Lung microvascular endothelial cell (primary cell): ENCODE data around the gene MYRFL. TPM values are rescaled to one million over a fixed set of nuclear protein-coding genes. Genes with fewer than 3 reads are reported as not detected.

ENCODE experiments used
- DNase-seq, 2 donors: peaks; one replicate each; pipeline versions ENCODE4 v3.0.0 to v3.0.0-alpha.2; 2010; ENCODE audit warnings: low read depth in 2 of 2
- total RNA-seq: library from RNA; depleted of rRNA; stranded (reverse); fragments of >200 nt; gene quantifications from 2 replicates; pipeline ENCODE4 v1.2.1, GENCODE V29; 2014

MYRFL gene
- total RNA-seq, 1 donor from 2014 or later, result under 0.01 TPM

GRCh38 chr12:69931569-69931968 lies 106.5 kb downstream of the MYRFL start:
- DNase-seq, result no peak

GRCh38 chr12:69932154-69932553 lies 107.1 kb downstream of the MYRFL start:
- no peak for DNase-seq

GRCh38 chr12:69932676-69933552 lies 107.9 kb downstream of the MYRFL start:
- DNase-seq, result no peak

- DNase-seq, result no peak
These were observed 109.0 kb downstream of the MYRFL start for GRCh38 chr12:69934011-69934410.

GRCh38 chr12:69935651-69936100 lies 110.6 kb downstream of the MYRFL start:
- DNase-seq, result no peak

- DNase-seq, result no peak
These were observed 111.2 kb downstream of the MYRFL start for GRCh38 chr12:69936214-69936731.

- DNase-seq, result no peak
These were observed 111.7 kb downstream of the MYRFL start for GRCh38 chr12:69936766-69937165.

- DNase-seq, result no peak
These were observed 122.1 kb downstream of the MYRFL start for GRCh38 chr12:69947123-69947522.

- no peak for DNase-seq
These were observed 122.9 kb downstream of the MYRFL start for GRCh38 chr12:69947897-69948296.

- DNase-seq, result no peak
These were observed 123.8 kb downstream of the MYRFL start for GRCh38 chr12:69948851-69949250.

GRCh38 chr12:69949311-69950002 lies 124.4 kb downstream of the MYRFL start:
- DNase-seq, result no peak

- no peak for DNase-seq
These were observed 126.1 kb downstream of the MYRFL start for GRCh38 chr12:69951108-69951507.

GRCh38 chr12:69952890-69953289 lies 127.9 kb downstream of the MYRFL start:
- no peak for DNase-seq

GRCh38 chr12:69961246-69961645 lies 136.2 kb downstream of the MYRFL start:
- DNase-seq, result no peak

- DNase-seq, result no peak
These were observed 141.4 kb downstream of the MYRFL start for GRCh38 chr12:69966409-69966808.

GRCh38 chr12:69966839-69967238 lies 141.8 kb downstream of the MYRFL start:
- DNase-seq, result no peak

GRCh38 chr12:69969011-69969410 lies 144.0 kb downstream of the MYRFL start:
- no peak for DNase-seq

GRCh38 chr12:69972136-69972535 lies 147.1 kb downstream of the MYRFL start:
- no peak for DNase-seq

GRCh38 chr12:69978020-69978419 lies 153.0 kb downstream of the MYRFL start:
- no peak for DNase-seq

- no peak for DNase-seq
These were observed 157.0 kb downstream of the MYRFL start for GRCh38 chr12:69981881-69982475.

GRCh38 chr12:69984241-69984640 lies 159.2 kb downstream of the MYRFL start:
- no peak for DNase-seq

- no peak for DNase-seq
These were observed 160.6 kb downstream of the MYRFL start for GRCh38 chr12:69985656-69986055.
